ENCODE data around the gene F8.

F8 gene

GRCh38 chrX:154800478-154801210, 221.9 kb downstream of the F8 start:
- H3K36me3 ChIP-seq (ENCODE audit: control insufficient read depth in 2 of 2, insufficient read depth in 1 of 2, low read length in 2 of 2) = no peaks in the 10 kb centered on the region
- H3K27ac ChIP-seq (ENCODE audit: extremely low read depth, low read depth, low read length) = peak overlapping the region; percentile 32; the same call in 1 of the 2 replicates
- ChIA-PET POLR2A (interaction anchor here (1.4 to 2.0 kb wide), 2 partner anchors 24 to 38 kb away, joined by 3 to 6 read pairs; partner anchors contain the start of gene DKC1), CTCF (interaction anchor here (0.6 kb wide), 1 partner anchor 24 kb away, joined by 3 read pairs; no protein-coding TSS in a partner anchor)
- no peaks in the 10 kb centered on the region for H3K9me3 ChIP-seq (ENCODE audit: control insufficient read depth, insufficient read depth, low read depth, low read length)
- H3K4me1 ChIP-seq (ENCODE audit: control insufficient read depth, insufficient read depth, low read length) = peaks cover 18% of the 10 kb centered on the region
- TF ChIP-seq FEZF1 (tag by site-specific recombination; IDR thresholded peaks at IDR 0.05) (peak; percentile 25), ZNF785 (tag by site-specific recombination; IDR thresholded peaks at IDR 0.05) (no peak)
- H3K4me3 ChIP-seq (ENCODE audit: low read depth, low read length) = no peak overlapping the region

- ChIA-PET POLR2A (interaction anchor here (1.4 to 2.0 kb wide), 2 partner anchors 24 to 37 kb away, joined by 3 to 6 read pairs; partner anchors contain the start of gene DKC1), CTCF (interaction anchor here (0.6 to 1.2 kb wide), 3 partner anchors 23 to 41 kb away, joined by 3 to 7 read pairs (median 5); no protein-coding TSS in a partner anchor)
- Histone ChIP-seq H3K27ac (ENCODE audit: extremely low read depth, low read depth, low read length) (peak overlapping the region; percentile 51; the same call in 1 of the 2 replicates), H3K36me3 (ENCODE audit: control insufficient read depth in 2 of 2, insufficient read depth in 1 of 2, low read length in 2 of 2) (no peaks in the 10 kb centered on the region), H3K9me3 (ENCODE audit: control insufficient read depth, insufficient read depth, low read depth, low read length) (no peaks in the 10 kb centered on the region), H3K4me1 (ENCODE audit: control insufficient read depth, insufficient read depth, low read length) (peaks cover 18% of the 10 kb centered on the region), H3K4me3 (ENCODE audit: low read depth, low read length) (no peak overlapping the region)
- no peak for TF ChIP-seq ZNF488 (tag by site-specific recombination; IDR thresholded peaks at IDR 0.05)
- TF ChIP-seq KLF7 (tag by site-specific recombination; IDR thresholded peaks at IDR 0.05; ENCODE audit: borderline replicate concordance) = no peak
- 0 out of 2 replicates have a peak, but pooled peaks have one; percentile 10 for TF ChIP-seq SP2 (tag by site-specific recombination; IDR thresholded peaks at IDR 0.05)
- peak; percentile 97 for TF ChIP-seq FEZF1 (tag by site-specific recombination; IDR thresholded peaks at IDR 0.05)
- no peak for TF ChIP-seq ZNF248 (tag by site-specific recombination; IDR thresholded peaks at IDR 0.05)
- TF ChIP-seq ZNF335 (tag by site-specific recombination; conservative IDR thresholded peaks at IDR 0.05) = peak; percentile 39; the same call in 1 of the 2 replicates
- TF ChIP-seq PRDM6 (tag by site-specific recombination; IDR thresholded peaks at IDR 0.05) = peak; percentile 59; the same call in 1 of the 2 replicates
- TF ChIP-seq ZNF18 (tag by site-specific recombination; IDR thresholded peaks at IDR 0.05) = 0 out of 2 replicates have a peak, but pooled peaks have one; percentile 39
- peak; percentile 79 for TF ChIP-seq ZXDB (tag by site-specific recombination; IDR thresholded peaks at IDR 0.05)
- peak; percentile 96 for TF ChIP-seq GLIS1 (tag by site-specific recombination; IDR thresholded peaks at IDR 0.05)
- peak; percentile 98 for TF ChIP-seq OSR2 (tag by site-specific recombination; IDR thresholded peaks at IDR 0.05)
- TF ChIP-seq SP7 (tag by site-specific recombination; IDR thresholded peaks at IDR 0.05) = peak; percentile 27
- peak; percentile 36; the same call in 1 of the 2 replicates for TF ChIP-seq ZBTB8A (tag by site-specific recombination; IDR thresholded peaks at IDR 0.05)
- peak; percentile 61; the same call in 1 of the 2 replicates for TF ChIP-seq ZNF146 (tag by site-specific recombination; IDR thresholded peaks at IDR 0.05)
- no peak for TF ChIP-seq ZNF473 (tag by site-specific recombination; IDR thresholded peaks at IDR 0.05)
- no peak for TF ChIP-seq ZNF704 (tag by site-specific recombination; IDR thresholded peaks at IDR 0.05)
- TF ChIP-seq ZNF404 (tag by site-specific recombination; IDR thresholded peaks at IDR 0.05) = no peak
- 0 out of 2 replicates have a peak, but pooled peaks have one; percentile 63 for TF ChIP-seq HOXC10 (CRISPR knock-in tag; IDR thresholded peaks at IDR 0.05)
- TF ChIP-seq KLF8 (tag by site-specific recombination; IDR thresholded peaks at IDR 0.05) = no peak
- 0 out of 2 replicates have a peak, but pooled peaks have one; percentile 34 for TF ChIP-seq ZBTB44 (tag by site-specific recombination; IDR thresholded peaks at IDR 0.05)
- TF ChIP-seq PRDM4 (tag by site-specific recombination; IDR thresholded peaks at IDR 0.05) = 0 out of 2 replicates have a peak, but pooled peaks have one; percentile 48
Observed at GRCh38 chrX:154799556-154800348, 222.8 kb downstream of the F8 start.

All from HEK293 (cell line).